Calu3 (cell line): ENCODE results near the gene CTAGE15. TPM values are rescaled to one million over a fixed set of nuclear protein-coding genes. Genes with fewer than 3 reads are reported as not detected.
"Not testable (repeated sequence)": the region's sequence is repeated elsewhere in the genome, so short reads cannot be mapped to it uniquely, and the experiment has no call there.

Experiments
- BruUV-seq: library from RNA; stranded (reverse); fragments of 400-500 nt; replicated peaks from 2 replicates; lab custom pipeline; 2021; lab: Mats Ljungman, UMichigan
- CTCF ChIA-PET: fragments of 300-600 bp; sonication (Branson Sonifier 250); formaldehyde crosslinking; loops from one replicate; lab custom pipeline; 2022; ENCODE audit warnings: antibody characterized with exemption; lab: Charles Lee
- DNase-seq: peaks from one replicate; pipeline ENCODE4 v3.0.0; 2022
- H3K27ac Mint-ChIP-seq: one replicate; pipeline ENCODE4 v1.8.0; 2022; ENCODE audit warnings: mixed read lengths; ENCODE audit not compliant: unreplicated experiment
- H3K27me3 Mint-ChIP-seq: one replicate; pipeline ENCODE4 v1.8.0; 2022; ENCODE audit warnings: mixed read lengths; ENCODE audit not compliant: unreplicated experiment
- H3K36me3 Mint-ChIP-seq: one replicate; pipeline ENCODE4 v1.8.0; 2022; ENCODE audit warnings: mild to moderate bottlenecking, moderate library complexity, mixed read lengths; ENCODE audit not compliant: insufficient read depth, unreplicated experiment
- H3K4me1 Mint-ChIP-seq: one replicate; pipeline ENCODE4 v1.8.0; 2022; ENCODE audit warnings: mild to moderate bottlenecking, low read depth, mixed read lengths; ENCODE audit not compliant: unreplicated experiment
- H3K4me3 Mint-ChIP-seq: one replicate; pipeline ENCODE4 v1.8.0; 2022; ENCODE audit warnings: mild to moderate bottlenecking, low read depth, moderate library complexity, mixed read lengths; ENCODE audit not compliant: unreplicated experiment
- H3K9me3 Mint-ChIP-seq: one replicate; pipeline ENCODE4 v1.8.0; 2022; ENCODE audit warnings: low read depth, mixed read lengths; ENCODE audit not compliant: unreplicated experiment
- intact Hi-C: fragments of 100-400 bp; cut with micrococcal nuclease; formaldehyde crosslinking; loops from one replicate; pipeline ENCODE4 v1.10.0; 2022; ENCODE audit not compliant: unreplicated experiment
- total RNA-seq: library from RNA; stranded (reverse); gene quantifications from 2 replicates; pipeline ENCODE4 v1.2.3, GENCODE V29; 2022

Gene CTAGE15
- total RNA-seq, 1 experiment from 2014 or later, result 3.6 TPM

GRCh38 chr7:143621175-143621574 is 49.6 kb downstream of the CTAGE15 start:
- H3K36me3 Mint-ChIP-seq, CTCF ChIA-PET, BruUV-seq, DNase-seq, H3K4me3 Mint-ChIP-seq, H3K27me3 Mint-ChIP-seq, intact Hi-C loops, H3K27ac Mint-ChIP-seq, H3K4me1 Mint-ChIP-seq, H3K9me3 Mint-ChIP-seq: not testable (repeated sequence)

- H3K9me3 Mint-ChIP-seq, H3K36me3 Mint-ChIP-seq, H3K27ac Mint-ChIP-seq, H3K27me3 Mint-ChIP-seq, H3K4me1 Mint-ChIP-seq, H3K4me3 Mint-ChIP-seq, DNase-seq, BruUV-seq, CTCF ChIA-PET, intact Hi-C loops: not testable (repeated sequence)
Measured at GRCh38 chr7:143622130-143622529, 50.5 kb downstream of the CTAGE15 start.

Other genes starting within 250 kb of the CTAGE15 start
- 0.19 and 1.2 TPM in 2 replicates for gene FAM131B, start 209.1 kb upstream of the CTAGE15 start, total RNA-seq
- 114 and 119 TPM in 2 replicates for gene ZYX, start 190.5 kb upstream of the CTAGE15 start, total RNA-seq
- 21.6 and 23.6 TPM in 2 replicates for gene EPHA1, start 162.9 kb upstream of the CTAGE15 start, total RNA-seq
- not detected in 2 replicates for gene TAS2R60, start 128.3 kb upstream of the CTAGE15 start, total RNA-seq
- not detected in 2 replicates for gene TAS2R41, start 93.9 kb upstream of the CTAGE15 start, total RNA-seq
- 0.34 and 0.52 TPM in 2 replicates for gene TCAF2, start 49.2 kb downstream of the CTAGE15 start, total RNA-seq
- gene CTAGE6, start 185.9 kb downstream of the CTAGE15 start, total RNA-seq, result not detected in 2 replicates